Activated T-helper 17 cell treated with anti-CD3 and anti-CD28 coated beads, Interleukin-2, amount 50 U/mL, for 72 hours (primary cell): Measurements from ENCODE around the gene PIK3CA. TPM values are rescaled to one million over a fixed set of nuclear protein-coding genes. Genes with fewer than 3 reads are reported as not detected.

Source experiments
- ATAC-seq: fragments of 150-1000 bp; cut with Tn5 transposase; replicated peaks from 2 replicates; pipeline ENCODE4 v1.10.0; 2021; ENCODE audit warnings: mild to moderate bottlenecking, moderate library complexity
- H3K27ac Mint-ChIP-seq: one replicate; pipeline ENCODE4 v1.8.0; 2022; ENCODE audit warnings: mixed read lengths
- H3K27me3 Mint-ChIP-seq: one replicate; pipeline ENCODE4 v1.8.0; 2022; ENCODE audit warnings: mixed read lengths
- H3K36me3 Mint-ChIP-seq: one replicate; pipeline ENCODE4 v1.8.0; 2022; ENCODE audit warnings: low read depth, mild to moderate bottlenecking, mixed read lengths
- H3K4me1 Mint-ChIP-seq: one replicate; pipeline ENCODE4 v1.8.0; 2022; ENCODE audit warnings: mixed read lengths
- H3K4me3 Mint-ChIP-seq: one replicate; pipeline ENCODE4 v1.8.0; 2022; ENCODE audit warnings: mild to moderate bottlenecking, mixed read lengths
- H3K9me3 Mint-ChIP-seq: one replicate; pipeline ENCODE4 v1.8.0; 2022; ENCODE audit warnings: mixed read lengths
- total RNA-seq, 2 donors: library from RNA; stranded (reverse); gene quantifications; one replicate each; pipeline ENCODE4 v1.2.3, GENCODE V29; 2022

PIK3CA gene
- total RNA-seq, 2 donors from 2014 or later = 11.9 to 17.8 TPM

GRCh38 chr3:179147514-179147872 is 664 bp upstream of the PIK3CA start:
- Mint-ChIP-seq H3K27ac (no peak overlapping the region), H3K4me1 (peaks cover 16% of the 10 kb centered on the region), H3K36me3 (peaks cover 10% of the 10 kb centered on the region), H3K27me3 (peaks cover 2% of the 10 kb centered on the region), H3K9me3 (no peaks in the 10 kb centered on the region), H3K4me3 (no peak overlapping the region)
- ATAC-seq = peak; percentile 65

- H3K27ac Mint-ChIP-seq = peak overlapping the region; percentile 98
- H3K36me3 Mint-ChIP-seq = peaks cover 10% of the 10 kb centered on the region
- peaks cover 16% of the 10 kb centered on the region for H3K4me1 Mint-ChIP-seq
- peak; percentile 42 for ATAC-seq
- H3K4me3 Mint-ChIP-seq = no peak overlapping the region
- H3K27me3 Mint-ChIP-seq = no peaks in the 10 kb centered on the region
- H3K9me3 Mint-ChIP-seq = no peaks in the 10 kb centered on the region
Observed at GRCh38 chr3:179148616-179149405, 654 bp downstream of the PIK3CA start.

GRCh38 chr3:179149406-179149867 is 1.3 kb downstream of the PIK3CA start:
- peak; percentile 51 for ATAC-seq
- H3K9me3 Mint-ChIP-seq = no peaks in the 10 kb centered on the region
- peaks cover 10% of the 10 kb centered on the region for H3K36me3 Mint-ChIP-seq
- H3K4me1 Mint-ChIP-seq = peaks cover 16% of the 10 kb centered on the region
- no peak overlapping the region for H3K4me3 Mint-ChIP-seq
- peak overlapping the region; percentile 98 for H3K27ac Mint-ChIP-seq
- H3K27me3 Mint-ChIP-seq = no peaks in the 10 kb centered on the region

- no peak for ATAC-seq
- H3K27ac Mint-ChIP-seq = peak overlapping the region; percentile 98
- no peaks in the 10 kb centered on the region for H3K9me3 Mint-ChIP-seq
- H3K4me1 Mint-ChIP-seq = peaks cover 16% of the 10 kb centered on the region
- peaks cover 10% of the 10 kb centered on the region for H3K36me3 Mint-ChIP-seq
- H3K4me3 Mint-ChIP-seq = no peak overlapping the region
- no peaks in the 10 kb centered on the region for H3K27me3 Mint-ChIP-seq
Observed at GRCh38 chr3:179149951-179150350, 1.8 kb downstream of the PIK3CA start.

- no peak for ATAC-seq
- Mint-ChIP-seq H3K4me3 (peak overlapping the region; percentile 24), H3K36me3 (peaks cover 10% of the 10 kb centered on the region), H3K27ac (no peak overlapping the region), H3K9me3 (no peaks in the 10 kb centered on the region), H3K4me1 (peaks cover 16% of the 10 kb centered on the region), H3K27me3 (no peaks in the 10 kb centered on the region)
Observed at GRCh38 chr3:179150610-179151009, 2.5 kb downstream of the PIK3CA start.

- H3K4me3 Mint-ChIP-seq = peak overlapping the region; percentile 24
- no peak for ATAC-seq
- no peaks in the 10 kb centered on the region for H3K9me3 Mint-ChIP-seq
- peaks cover 10% of the 10 kb centered on the region for H3K36me3 Mint-ChIP-seq
- no peaks in the 10 kb centered on the region for H3K27me3 Mint-ChIP-seq
- H3K4me1 Mint-ChIP-seq = peaks cover 16% of the 10 kb centered on the region
- peak overlapping the region; percentile 29 for H3K27ac Mint-ChIP-seq
Observed at GRCh38 chr3:179151474-179151873, 3.3 kb downstream of the PIK3CA start.

- no peak overlapping the region for H3K27ac Mint-ChIP-seq
Observed at GRCh38 chr3:179156170-179156569, 8.0 kb downstream of the PIK3CA start.

GRCh38 chr3:179156775-179157174 is 8.6 kb downstream of the PIK3CA start:
- Mint-ChIP-seq H3K4me3 (no peak overlapping the region), H3K27ac (no peak overlapping the region), H3K36me3 (no peaks in the 10 kb centered on the region), H3K4me1 (peaks cover 25% of the 10 kb centered on the region), H3K9me3 (no peaks in the 10 kb centered on the region), H3K27me3 (no peaks in the 10 kb centered on the region)
- ATAC-seq = no peak

More at GRCh38 chr3:179156170-179156569, 8.0 kb downstream of the PIK3CA start:
- Mint-ChIP-seq H3K9me3 (no peaks in the 10 kb centered on the region), H3K27me3 (no peaks in the 10 kb centered on the region), H3K4me3 (no peak overlapping the region), H3K36me3 (no peaks in the 10 kb centered on the region), H3K4me1 (peaks cover 27% of the 10 kb centered on the region)
- no peak for ATAC-seq

- peak; percentile 81 for ATAC-seq
- H3K36me3 Mint-ChIP-seq = no peaks in the 10 kb centered on the region
Observed at GRCh38 chr3:179158336-179159039, 10.3 kb downstream of the PIK3CA start.

GRCh38 chr3:179163503-179163902 is 15.3 kb downstream of the PIK3CA start:
- Mint-ChIP-seq H3K4me3 (no peak overlapping the region), H3K36me3 (no peaks in the 10 kb centered on the region), H3K27ac (no peak overlapping the region), H3K4me1 (peaks cover 25% of the 10 kb centered on the region), H3K27me3 (no peaks in the 10 kb centered on the region), H3K9me3 (no peaks in the 10 kb centered on the region)
- ATAC-seq = no peak

More at GRCh38 chr3:179158336-179159039, 10.3 kb downstream of the PIK3CA start:
- Mint-ChIP-seq H3K27me3 (no peaks in the 10 kb centered on the region), H3K4me1 (peaks cover 22% of the 10 kb centered on the region), H3K27ac (no peak overlapping the region), H3K4me3 (no peak overlapping the region), H3K9me3 (no peaks in the 10 kb centered on the region)

- no peak overlapping the region for H3K4me3 Mint-ChIP-seq
- H3K4me1 Mint-ChIP-seq = peaks cover 23% of the 10 kb centered on the region
- H3K9me3 Mint-ChIP-seq = no peaks in the 10 kb centered on the region
Observed at GRCh38 chr3:179164857-179165256, 16.7 kb downstream of the PIK3CA start.

GRCh38 chr3:179166561-179167201 is 18.5 kb downstream of the PIK3CA start:
- ATAC-seq = no peak
- Mint-ChIP-seq H3K4me1 (peaks cover 18% of the 10 kb centered on the region), H3K4me3 (no peak overlapping the region), H3K27me3 (no peaks in the 10 kb centered on the region), H3K9me3 (peaks cover 12% of the 10 kb centered on the region), H3K27ac (no peak overlapping the region), H3K36me3 (no peaks in the 10 kb centered on the region)

More at GRCh38 chr3:179164857-179165256, 16.7 kb downstream of the PIK3CA start:
- Mint-ChIP-seq H3K27ac (no peak overlapping the region), H3K27me3 (no peaks in the 10 kb centered on the region), H3K36me3 (no peaks in the 10 kb centered on the region)
- ATAC-seq = no peak

- no peak overlapping the region for H3K4me3 Mint-ChIP-seq
- no peak for ATAC-seq
- H3K9me3 Mint-ChIP-seq = peaks cover 12% of the 10 kb centered on the region
- H3K4me1 Mint-ChIP-seq = peaks cover 18% of the 10 kb centered on the region
- H3K36me3 Mint-ChIP-seq = no peaks in the 10 kb centered on the region
- H3K27ac Mint-ChIP-seq = no peak overlapping the region
- no peaks in the 10 kb centered on the region for H3K27me3 Mint-ChIP-seq
Observed at GRCh38 chr3:179168918-179169317, 20.8 kb downstream of the PIK3CA start.

GRCh38 chr3:179172546-179172945 is 24.4 kb downstream of the PIK3CA start:
- H3K27ac Mint-ChIP-seq = no peak overlapping the region
- peaks cover 12% of the 10 kb centered on the region for H3K9me3 Mint-ChIP-seq
- no peaks in the 10 kb centered on the region for H3K36me3 Mint-ChIP-seq
- H3K27me3 Mint-ChIP-seq = no peaks in the 10 kb centered on the region
- peaks cover 26% of the 10 kb centered on the region for H3K4me1 Mint-ChIP-seq
- no peak overlapping the region for H3K4me3 Mint-ChIP-seq
- ATAC-seq = no peak
